H1 (cell line): ENCODE results near the gene FMNL2. TPM values are rescaled to one million over a fixed set of nuclear protein-coding genes. Genes with fewer than 3 reads are reported as not detected.

ENCODE experiments used
- BCL11A ChIP-seq, 2 experiments: IDR thresholded peaks; one replicate each; pipeline ENCODE4 v1.6.1; 2011; ENCODE audit warnings: low read depth in 2 of 2, low read length in 2 of 2, mild to moderate bottlenecking in 2 of 2
- CBX5 ChIP-seq: fragments of 300-800, 300-1000 bp; sonication (generic); IDR thresholded peaks from 2 replicates; pipeline ENCODE4 v1.7.1; 2016; ENCODE audit warnings: antibody characterized with exemption, low read length, low read depth
- CHD1 ChIP-seq: IDR thresholded peaks from 2 replicates; pipeline ENCODE4 v1.6.1; 2012; ENCODE audit warnings: low read depth, low read length, improper control_type of control experiment
- CHD7 ChIP-seq: fragments of 300-600 bp; sonication (generic); IDR thresholded peaks from 2 replicates; pipeline ENCODE4 v1.7.1; 2012; ENCODE audit warnings: low read length, moderate library complexity, mild to moderate bottlenecking, inconsistent platforms; ENCODE audit not compliant: insufficient replicate concordance
- EP300 ChIP-seq, 2 experiments: IDR thresholded peaks; 1 replicate in 1 of 2; 2 replicates in 1 of 2; pipeline ENCODE4 v1.6.1; 2011 to 2012; ENCODE audit warnings: low read depth in 2 of 2, low read length in 2 of 2, mild to moderate bottlenecking in 2 of 2, borderline replicate concordance in 1 of 2, inconsistent platforms in 1 of 2, moderate library complexity in 1 of 2
- FOSL1 ChIP-seq: IDR thresholded peaks from 2 replicates; pipeline ENCODE4 v1.6.1; 2011; ENCODE audit warnings: mild to moderate bottlenecking, low read depth, low read length, moderate library complexity; ENCODE audit not compliant: insufficient read depth
- NANOG ChIP-seq: IDR thresholded peaks from 2 replicates; pipeline ENCODE4 v1.6.1; 2011; ENCODE audit warnings: low read length, low read depth, mild to moderate bottlenecking, inconsistent platforms; ENCODE audit not compliant: insufficient read depth, poor library complexity, severe bottlenecking
- POLR2A ChIP-seq, 2 experiments: IDR thresholded peaks; 1 replicate in 1 of 2; 2 replicates in 1 of 2; pipeline ENCODE4 v1.6.1; 2011; ENCODE audit warnings: low read depth in 2 of 2, low read length in 2 of 2, mild to moderate bottlenecking in 2 of 2; ENCODE audit errors: control extremely low read depth in 1 of 2
- RNF2 ChIP-seq: fragments of 200-900, 300-1000 bp; sonication (generic); IDR thresholded peaks from 2 replicates; pipeline ENCODE4 v1.7.1; 2016; ENCODE audit warnings: borderline replicate concordance, low read depth, mild to moderate bottlenecking, antibody characterized with exemption, low read length; ENCODE audit not compliant: poor library complexity, severe bottlenecking; ENCODE audit errors: missing control alignments
- SP1 ChIP-seq: IDR thresholded peaks from 2 replicates; pipeline ENCODE4 v1.6.1; 2011; ENCODE audit warnings: low read depth, low read length
- polyA plus RNA-seq, 7 experiments: library from polyadenylated mRNA; depleted of rRNA in 3 of 7; stranded (reverse) in 5 of 7; unstranded in 2 of 7; fragments of >200 nt in 5 of 7; fragments of 200-250 nt in 2 of 7; gene quantifications; 1 replicate in 5 of 7; 2 replicates in 1 of 7; 4 replicates in 1 of 7; pipeline versions ENCODE4 v1.2.1 to v1.2.3, GENCODE V29; 2011 to 2013; ENCODE audit warnings: missing spikeins in 2 of 7, mixed read lengths in 2 of 7
- total RNA-seq: library from RNA; stranded (reverse); fragmentation: NEBNext Ultra II Directional; extraction: Animal tissue kit (Norgen Biotek cat#: 25700); gene quantifications from 2 replicates; pipeline ENCODE4 v1.2.1, GENCODE V29; 2021
- TF ChIP-seq, protein P1 (sequence below): IDR thresholded peaks from 2 replicates; pipeline ENCODE4 v1.6.1; 2012; ENCODE audit warnings: inconsistent platforms

Gene FMNL2
- total and polyA plus RNA-seq, 2 of the 8 experiments (the other 6 are each of a cell fraction or from before 2014, with no cell fraction given): 15.5 to 45.1 TPM

- no peak for TF ChIP-seq CHD7
- TF ChIP-seq SP1: no peak
- TF ChIP-seq, protein P1, sequence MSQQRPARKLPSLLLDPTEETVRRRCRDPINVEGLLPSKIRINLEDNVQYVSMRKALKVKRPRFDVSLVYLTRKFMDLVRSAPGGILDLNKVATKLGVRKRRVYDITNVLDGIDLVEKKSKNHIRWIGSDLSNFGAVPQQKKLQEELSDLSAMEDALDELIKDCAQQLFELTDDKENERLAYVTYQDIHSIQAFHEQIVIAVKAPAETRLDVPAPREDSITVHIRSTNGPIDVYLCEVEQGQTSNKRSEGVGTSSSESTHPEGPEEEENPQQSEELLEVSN: no peak
- TF ChIP-seq RNF2: no peak
- no peak for TF ChIP-seq CHD1
- TF ChIP-seq FOSL1: no peak
- no peak for TF ChIP-seq CBX5
- no peak for TF ChIP-seq POLR2A (IDR thresholded peaks at IDR 0.05; ENCODE audit: control extremely low read depth in 1 of 2, low read depth in 2 of 2, low read length in 2 of 2)
- TF ChIP-seq NANOG: no peak
- no peak for TF ChIP-seq EP300 (IDR thresholded peaks at IDR 0.05; ENCODE audit: borderline replicate concordance in 1 of 2, low read depth in 2 of 2, low read length in 2 of 2)
- TF ChIP-seq BCL11A (IDR thresholded peaks at IDR 0.05; ENCODE audit: low read depth in 2 of 2, low read length in 2 of 2): no peak
Measured at GRCh38 chr2:152406836-152407161, 71.8 kb downstream of the FMNL2 start (continued).
